HG02763 (cell line): ENCODE measurements around the gene PFDN4.

Experiments used
- ATAC-seq: cut with Tn5 transposase; IDR thresholded peaks from one replicate; pipeline ENCODE4 v1.9.1; 2021; ENCODE audit warnings: mild to moderate bottlenecking, moderate library complexity; ENCODE audit not compliant: unreplicated experiment

Gene PFDN4

DNA sequence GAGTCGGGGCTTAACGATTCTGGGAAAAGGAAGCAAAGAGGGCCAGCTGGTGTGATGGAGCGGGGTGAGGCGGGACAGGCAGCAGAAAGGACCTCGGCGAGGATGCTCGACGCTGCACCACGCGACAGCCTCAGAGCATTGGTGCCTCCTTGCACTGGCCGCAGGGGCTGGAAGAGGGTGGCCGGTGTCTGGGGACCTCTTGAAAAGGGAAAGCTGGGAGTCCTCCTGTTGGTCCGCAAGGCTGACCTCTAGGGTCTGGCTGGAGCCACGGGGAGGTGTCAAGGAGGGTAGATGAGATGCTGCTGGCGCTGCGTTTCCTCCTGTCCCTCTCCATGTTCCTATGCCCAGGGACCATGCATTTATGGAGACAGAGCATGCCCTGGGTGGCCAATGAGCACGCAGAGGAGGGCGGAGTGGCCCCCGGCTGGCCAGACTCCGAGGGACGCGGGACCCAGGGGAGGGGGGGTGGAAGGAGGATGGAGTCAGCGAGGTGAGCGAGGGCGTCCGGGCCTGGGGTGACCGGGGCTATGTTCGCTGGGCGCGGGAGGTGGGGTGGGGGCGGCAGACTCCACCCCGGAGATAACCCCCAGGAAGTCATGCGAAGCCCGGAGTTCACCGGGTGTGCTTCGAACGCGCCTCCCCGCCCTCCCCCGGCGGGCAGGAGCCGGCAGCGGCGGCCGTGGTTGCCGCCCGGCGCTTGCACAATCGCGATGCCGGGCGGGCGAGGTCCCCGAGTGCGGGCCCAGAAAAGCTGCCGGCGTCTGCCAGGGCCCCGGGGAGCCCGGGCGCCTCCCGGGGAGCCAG is 34.0 kb upstream of the PFDN4 start, which contains the start of gene CYP24A1:
TSS of gene CYP24A1 (minus strand) at position 334 of the 804 bp plus-strand sequence. CDS start 407 bp downstream, outside the sequence.
- no peak for ATAC-seq

DNA sequence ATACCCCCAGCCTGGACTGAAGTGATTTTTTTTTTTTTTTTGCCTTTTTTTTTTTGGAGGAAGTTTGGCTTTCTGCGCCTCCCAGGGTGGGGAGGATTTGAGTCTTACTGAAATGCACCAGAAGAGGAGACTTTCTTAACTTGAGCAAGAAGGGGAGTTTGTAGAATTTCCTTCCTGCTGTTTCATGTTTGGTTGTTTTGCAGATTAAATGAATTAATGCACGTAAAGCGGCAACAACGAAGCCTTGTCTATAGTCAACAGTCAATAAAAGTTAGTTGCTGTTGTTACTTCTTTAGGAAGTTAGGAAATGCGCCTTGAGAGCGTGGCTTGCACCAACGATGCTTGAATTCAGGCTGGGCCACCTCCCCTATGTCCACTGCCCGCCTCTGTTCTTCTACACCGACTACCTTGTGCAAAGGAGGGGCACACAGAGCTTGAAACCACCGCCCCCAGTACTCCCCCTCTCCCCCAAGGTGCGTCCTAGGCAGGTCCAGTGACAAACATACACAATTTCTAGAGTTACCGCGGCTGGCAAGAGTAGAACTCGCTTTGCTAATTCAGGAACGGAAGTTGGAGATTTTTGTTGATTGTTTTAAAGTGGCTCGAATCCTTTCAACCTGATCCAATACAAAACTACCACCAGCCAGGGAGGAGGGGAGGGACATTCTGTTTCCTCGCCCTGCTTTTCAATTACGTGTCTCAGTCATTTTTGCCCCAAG is 33.3 kb upstream of the PFDN4 start:
- ATAC-seq, result no peak

DNA sequence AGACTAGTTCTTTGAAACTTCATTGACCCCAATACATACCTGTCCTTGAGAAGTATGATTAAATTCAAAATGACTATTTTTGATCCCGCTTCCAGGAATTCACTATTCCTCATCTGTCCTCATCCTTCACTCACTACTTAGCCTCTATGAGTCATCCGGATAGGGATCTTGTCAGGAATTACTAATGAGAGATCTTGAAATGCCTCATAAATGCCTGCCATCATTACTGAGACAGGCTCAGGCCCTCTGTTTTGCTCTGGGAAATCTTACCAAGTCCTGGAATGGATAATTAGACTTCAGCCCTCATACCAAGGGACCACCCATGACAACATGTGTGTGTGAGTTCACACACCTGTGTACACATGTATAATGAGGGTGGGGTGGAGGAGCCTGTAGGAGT is 31.3 kb upstream of the PFDN4 start:
- ATAC-seq, result no peak

- no peak for ATAC-seq
Observed at GRCh38 chr20:54177378-54177777, 30.5 kb upstream of the PFDN4 start.

- no peak for ATAC-seq
Observed at GRCh38 chr20:54178256-54178655, 29.6 kb upstream of the PFDN4 start.

DNA sequence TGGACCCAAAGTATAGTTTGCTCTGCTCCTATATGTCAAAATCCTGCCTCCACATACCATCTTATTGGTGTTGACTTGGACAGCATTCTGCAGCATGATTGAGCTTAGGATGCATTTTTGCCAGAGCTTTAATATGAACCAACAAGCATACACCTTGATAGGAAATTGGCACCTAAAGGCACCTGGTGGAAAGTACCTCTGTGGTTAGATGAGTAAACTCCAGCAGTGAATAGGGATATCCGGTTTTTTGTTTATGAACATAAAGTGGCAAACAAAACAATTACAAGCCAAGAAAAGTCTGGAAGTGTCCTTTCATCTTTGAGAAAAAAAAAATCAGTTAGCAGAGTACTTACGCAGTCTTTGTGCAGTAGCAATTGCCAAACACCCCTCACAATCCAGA is 27.9 kb upstream of the PFDN4 start:
- no peak for ATAC-seq

DNA sequence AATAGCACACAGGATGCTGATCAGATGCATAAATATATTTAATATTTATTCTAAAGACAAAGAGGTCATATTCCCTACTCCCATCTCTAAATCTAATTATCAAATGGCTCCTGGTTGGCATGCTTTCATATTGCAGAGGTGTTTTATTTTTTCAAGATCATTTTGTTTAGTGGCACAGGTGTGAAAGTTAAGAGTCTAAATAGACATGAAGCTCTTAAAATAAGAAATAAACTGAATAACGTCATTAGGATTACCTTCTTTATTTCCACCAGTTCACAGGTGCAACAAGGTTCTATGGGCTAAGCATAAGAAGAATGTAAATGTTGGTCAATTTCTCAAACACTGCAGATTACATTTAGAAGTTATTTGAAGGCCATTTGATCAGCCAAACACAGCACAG is 27.0 kb upstream of the PFDN4 start:
- ATAC-seq, result no peak

GRCh38 chr20:54184071-54184470 is 23.8 kb upstream of the PFDN4 start:
- ATAC-seq, result no peak

DNA sequence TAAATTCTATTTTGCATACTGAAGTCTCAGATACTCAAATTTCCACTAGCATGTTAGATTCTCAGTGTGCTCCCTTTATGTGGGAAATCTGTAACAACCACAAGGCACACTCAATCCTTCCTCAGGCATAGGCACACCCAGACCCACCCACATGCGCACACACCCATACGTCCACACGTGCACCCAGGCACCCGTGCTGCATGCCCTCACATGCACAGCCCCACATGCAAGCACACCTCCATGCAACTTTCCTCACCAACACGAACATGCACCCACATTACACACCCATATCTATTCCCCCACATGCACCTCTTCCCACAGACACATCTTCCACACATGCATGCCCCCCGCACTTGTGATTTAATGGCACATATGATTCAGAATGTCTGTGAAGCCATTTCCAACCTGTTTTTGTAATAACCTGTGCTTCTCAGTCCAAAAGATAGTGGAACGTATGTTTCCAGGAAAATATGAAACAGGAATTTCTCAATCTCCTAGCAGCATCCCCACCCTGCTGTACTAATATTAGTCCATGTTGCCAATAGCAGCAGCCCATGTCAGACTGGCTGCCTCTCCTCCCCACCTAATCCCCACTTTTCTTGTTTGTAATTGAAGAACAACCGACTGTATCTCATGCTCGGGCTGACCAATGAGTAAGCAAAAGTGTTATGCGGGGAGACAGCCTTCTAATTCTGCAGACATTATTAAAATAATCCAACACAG is 22.8 kb upstream of the PFDN4 start:
- ATAC-seq, result no peak

GRCh38 chr20:54188132-54188849 is 19.6 kb upstream of the PFDN4 start:
- no peak for ATAC-seq

DNA sequence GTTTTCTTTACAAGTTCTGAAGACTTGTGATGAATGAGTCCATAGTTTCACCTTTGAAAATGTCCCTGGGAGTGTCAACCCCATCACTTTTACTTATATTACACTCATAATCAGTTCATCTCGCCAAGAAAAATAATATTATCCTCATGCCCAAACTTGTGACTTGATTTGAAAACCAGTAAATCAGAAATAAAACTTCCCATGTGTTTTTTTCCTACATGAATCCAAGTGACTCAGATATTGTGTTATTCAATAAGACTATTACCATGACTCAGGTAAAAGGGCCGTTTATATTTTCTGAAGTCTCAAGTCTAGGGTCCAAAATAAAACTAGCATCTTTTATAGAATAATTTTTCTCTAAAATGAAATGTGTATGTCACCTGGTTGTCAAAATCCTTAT is 18.3 kb upstream of the PFDN4 start:
- no peak for ATAC-seq

DNA sequence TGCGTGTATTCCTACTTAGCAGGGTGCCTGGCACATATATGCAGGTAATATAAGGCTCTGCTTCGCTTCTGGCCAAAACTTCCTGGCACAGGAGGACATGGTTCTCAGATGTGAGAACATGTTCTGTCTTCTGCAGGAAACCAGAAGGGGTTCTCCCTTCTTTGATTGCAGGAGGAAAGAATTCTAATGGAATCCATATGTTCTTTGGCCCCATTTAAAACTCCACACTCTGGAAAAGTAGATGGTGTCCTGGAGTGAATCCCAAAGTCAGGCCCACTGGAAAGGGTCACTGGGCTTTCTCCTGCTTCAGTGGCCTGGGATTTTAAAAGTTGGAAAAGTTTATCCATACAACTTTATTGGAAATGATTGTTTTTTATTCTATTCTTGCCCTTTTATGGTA is 17.7 kb upstream of the PFDN4 start:
- ATAC-seq, result no peak

GRCh38 chr20:54193817-54194216 is 14.1 kb upstream of the PFDN4 start:
- ATAC-seq, result no peak

DNA sequence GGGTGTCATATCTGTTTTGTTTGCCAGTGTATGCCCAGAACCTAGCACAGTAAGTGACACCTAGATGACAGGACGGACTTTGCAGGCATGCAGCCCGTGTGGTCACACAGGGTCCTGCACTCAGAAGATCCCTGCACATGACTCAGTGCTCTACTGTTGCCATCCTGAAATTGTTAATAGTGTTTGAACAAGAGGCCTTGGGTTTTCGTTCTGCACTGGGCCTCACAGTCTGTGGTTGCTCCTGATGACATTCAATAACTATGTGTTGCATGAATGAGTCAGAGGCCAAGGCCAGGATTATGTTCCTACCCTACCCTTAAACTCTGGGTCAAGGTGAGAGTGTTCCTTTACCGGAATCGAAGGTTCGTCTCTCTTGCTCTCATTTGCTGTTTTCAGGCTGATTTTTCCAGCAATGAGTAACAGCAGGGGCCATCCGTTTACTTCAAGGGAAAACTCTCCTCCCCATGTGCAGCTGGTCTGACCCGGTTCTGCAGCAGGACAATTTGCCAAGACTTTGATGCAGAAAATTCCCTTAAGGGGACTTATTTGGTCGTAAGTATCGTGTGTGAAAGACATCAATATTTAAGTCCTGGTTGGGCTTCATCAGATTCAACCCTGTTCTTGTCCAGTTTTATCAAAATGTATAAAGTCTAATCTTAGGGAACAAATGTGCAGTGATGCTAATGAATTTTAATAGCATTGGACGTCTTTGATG is 13.0 kb upstream of the PFDN4 start:
- no peak for ATAC-seq

DNA sequence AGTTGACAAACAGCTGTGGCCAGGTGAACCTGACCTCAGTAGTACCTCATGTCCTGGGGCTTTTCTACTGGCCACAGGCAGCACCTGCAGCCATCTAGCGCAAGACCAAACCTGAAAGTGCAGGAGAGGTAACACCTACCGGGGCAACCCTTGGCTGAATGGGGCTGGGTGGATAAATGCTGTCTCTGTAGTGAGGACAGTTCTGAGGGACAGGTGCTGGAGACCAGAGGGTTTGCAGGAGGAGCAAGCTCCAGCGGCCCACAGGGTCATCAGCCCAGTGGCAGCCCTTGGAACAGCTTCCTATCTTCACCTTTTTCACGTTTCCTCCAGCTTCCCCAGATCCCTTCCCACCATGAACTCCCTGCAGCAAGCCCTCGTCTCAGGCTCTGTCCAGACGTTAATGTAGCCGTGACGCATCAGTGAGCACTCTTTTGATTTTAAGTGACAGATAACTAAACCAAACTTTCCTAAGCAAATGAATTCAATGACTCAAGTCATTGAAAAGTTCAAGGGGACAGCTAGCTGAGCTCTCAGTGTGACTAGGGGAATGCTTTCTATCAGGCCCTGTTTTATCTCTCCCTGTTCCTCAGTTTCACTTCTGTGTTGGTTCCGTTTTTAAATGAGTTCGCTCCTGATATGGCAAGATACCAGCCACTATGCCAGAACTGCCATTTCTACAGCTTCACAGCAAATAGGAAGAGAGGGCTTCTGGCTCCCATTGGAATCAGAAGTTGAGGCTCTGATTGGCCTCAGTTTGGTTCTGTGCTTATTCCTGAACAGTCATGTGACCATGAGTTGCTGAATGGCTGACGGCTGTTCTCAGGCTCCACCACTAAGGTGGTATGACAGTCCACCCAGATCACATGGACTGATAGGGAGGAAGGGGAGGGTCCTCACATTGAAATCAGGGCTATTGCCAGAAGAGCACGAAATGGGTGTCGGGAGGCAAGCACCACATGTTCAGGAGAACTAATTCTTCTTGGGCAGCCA is 12.1 kb upstream of the PFDN4 start:
- no peak for ATAC-seq

GRCh38 chr20:54197621-54198604 is 10.0 kb upstream of the PFDN4 start:
- ATAC-seq, result no peak

DNA sequence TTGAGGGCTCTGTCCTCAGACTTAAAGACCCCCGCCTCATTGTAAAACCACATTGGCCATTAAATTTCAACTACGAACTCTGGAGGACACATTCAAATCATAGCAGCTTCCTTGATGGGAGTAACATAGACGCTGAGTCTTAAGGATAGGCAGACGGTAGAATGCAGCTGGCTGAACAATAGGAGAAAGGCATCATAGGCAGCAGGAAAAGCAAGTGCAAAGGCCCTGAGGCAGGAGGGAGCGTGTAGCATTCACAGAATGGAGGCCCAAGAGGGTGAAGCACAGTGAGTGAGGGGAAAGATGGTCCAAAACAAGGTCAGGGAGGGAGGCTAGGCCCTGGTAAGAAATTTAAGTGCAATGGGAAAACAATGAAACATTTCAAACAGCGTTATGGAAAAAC is 8.6 kb upstream of the PFDN4 start:
- no peak for ATAC-seq

DNA sequence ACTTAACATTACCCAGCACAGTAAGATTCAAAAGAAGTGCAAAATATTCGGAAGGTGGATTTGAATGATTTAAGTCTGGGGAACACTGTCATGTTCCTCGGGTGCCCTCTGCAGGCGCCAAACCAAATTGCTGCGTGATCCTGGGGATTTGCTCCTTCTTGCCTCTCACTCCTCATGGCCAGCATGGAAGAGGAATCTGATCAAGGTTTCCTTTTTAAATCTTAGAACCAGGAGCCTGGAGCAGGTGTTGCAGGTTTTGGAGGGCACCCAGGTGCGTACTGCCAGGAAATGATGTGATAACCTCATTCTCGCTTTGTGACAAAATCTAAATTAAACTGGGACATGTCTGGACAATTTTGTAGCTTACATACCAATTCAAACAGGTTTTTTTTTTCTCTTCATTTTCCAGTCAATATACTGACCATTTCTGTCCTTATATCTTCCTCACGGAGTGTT is 8.1 kb upstream of the PFDN4 start:
- ATAC-seq, result no peak
